Vagina (tissue), 2 donors: ENCODE results near the gene ACOX3.

Experiments used
- POLR2A ChIP-seq, 2 donors: fragments of 450-650 bp; IDR thresholded peaks; one replicate each; pipeline ENCODE4 v1.6.1; 2017; ENCODE audit warnings: antibody characterized with exemption in 2 of 2, mild to moderate bottlenecking in 2 of 2, moderate library complexity in 2 of 2
- POLR2AphosphoS5 ChIP-seq, 2 donors: sonication (generic); formaldehyde crosslinking; IDR thresholded peaks; one replicate each; pipeline ENCODE4 v1.9.0; 2017; ENCODE audit warnings: antibody characterized with exemption in 2 of 2, mild to moderate bottlenecking in 2 of 2, low read depth in 1 of 2; ENCODE audit not compliant: insufficient read depth in 1 of 2
- TF ChIP-seq, protein P1 (sequence below), 3 experiments: fragments of 450-650 bp in 2 of 3; fragments of 200-600 bp in 1 of 3; sonication (generic) in 1 of 3; IDR thresholded peaks; one replicate each; pipeline ENCODE4 v1.5.1; 2017 to 2019; ENCODE audit warnings: antibody characterized with exemption in 3 of 3, mild to moderate bottlenecking in 2 of 3, moderate library complexity in 2 of 3

DNA sequence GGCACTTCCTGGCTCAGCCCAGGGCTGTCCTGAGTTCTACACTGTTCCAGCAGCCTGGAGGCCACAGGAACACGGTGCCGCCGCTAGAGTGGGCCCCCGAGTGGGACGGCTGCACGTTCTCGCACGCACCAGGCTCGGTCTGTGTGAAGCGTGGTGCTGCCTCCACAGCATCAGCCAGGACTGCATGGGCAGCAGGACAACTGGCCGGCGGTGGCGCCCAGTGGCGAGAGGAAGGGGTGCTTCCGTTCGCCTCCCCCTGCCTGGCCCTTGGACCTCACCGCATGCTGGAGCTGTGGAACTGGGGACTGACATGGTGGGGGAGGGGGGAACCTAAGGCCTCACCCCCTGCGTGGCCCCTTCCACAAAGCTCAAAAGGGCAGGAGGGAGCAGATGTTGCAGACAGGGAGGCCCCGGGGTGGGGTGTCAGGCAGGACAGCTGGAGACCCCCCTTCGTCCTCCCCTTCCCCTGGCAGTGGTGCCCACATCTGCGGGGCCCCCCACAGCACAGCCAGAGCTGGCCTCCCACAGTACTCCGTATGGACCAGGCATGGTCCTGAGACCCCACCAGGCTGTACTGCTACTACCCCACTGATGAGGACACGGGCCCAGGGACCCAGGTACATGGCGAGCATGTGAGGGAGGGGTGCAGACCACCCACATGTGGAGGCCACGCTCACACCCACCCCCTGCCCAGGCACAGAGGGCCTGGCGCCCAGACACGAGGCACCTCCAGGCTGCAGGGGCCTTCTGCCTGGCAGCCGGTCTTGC lies 58.5 kb downstream of the ACOX3 start:
- no peak for TF ChIP-seq POLR2A (IDR thresholded peaks at IDR 0.05)
- TF ChIP-seq POLR2AphosphoS5 (IDR thresholded peaks at IDR 0.05; ENCODE audit: insufficient read depth in 1 of 2, low read depth in 1 of 2) = no peak
- TF ChIP-seq, protein P1, sequence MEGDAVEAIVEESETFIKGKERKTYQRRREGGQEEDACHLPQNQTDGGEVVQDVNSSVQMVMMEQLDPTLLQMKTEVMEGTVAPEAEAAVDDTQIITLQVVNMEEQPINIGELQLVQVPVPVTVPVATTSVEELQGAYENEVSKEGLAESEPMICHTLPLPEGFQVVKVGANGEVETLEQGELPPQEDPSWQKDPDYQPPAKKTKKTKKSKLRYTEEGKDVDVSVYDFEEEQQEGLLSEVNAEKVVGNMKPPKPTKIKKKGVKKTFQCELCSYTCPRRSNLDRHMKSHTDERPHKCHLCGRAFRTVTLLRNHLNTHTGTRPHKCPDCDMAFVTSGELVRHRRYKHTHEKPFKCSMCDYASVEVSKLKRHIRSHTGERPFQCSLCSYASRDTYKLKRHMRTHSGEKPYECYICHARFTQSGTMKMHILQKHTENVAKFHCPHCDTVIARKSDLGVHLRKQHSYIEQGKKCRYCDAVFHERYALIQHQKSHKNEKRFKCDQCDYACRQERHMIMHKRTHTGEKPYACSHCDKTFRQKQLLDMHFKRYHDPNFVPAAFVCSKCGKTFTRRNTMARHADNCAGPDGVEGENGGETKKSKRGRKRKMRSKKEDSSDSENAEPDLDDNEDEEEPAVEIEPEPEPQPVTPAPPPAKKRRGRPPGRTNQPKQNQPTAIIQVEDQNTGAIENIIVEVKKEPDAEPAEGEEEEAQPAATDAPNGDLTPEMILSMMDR (IDR thresholded peaks at IDR 0.05) = no peak
